Uterus (tissue), 2 donors: ENCODE measurements around the gene RAB43.

Experiments
- POLR2A ChIP-seq, 2 donors: fragments of 450-650 bp; IDR thresholded peaks; one replicate each; pipeline ENCODE4 v1.6.1; 2016; ENCODE audit warnings: antibody characterized with exemption in 2 of 2, mild to moderate bottlenecking in 1 of 2, moderate library complexity in 1 of 2
- TF ChIP-seq, protein P1 (sequence below), 4 experiments: fragments of 200-600 bp in 2 of 4; fragments of 450-650 bp in 2 of 4; sonication (generic) in 2 of 4; IDR thresholded peaks; one replicate each; pipeline ENCODE4 v1.5.1; 2016 to 2019; ENCODE audit warnings: antibody characterized with exemption in 4 of 4, mild to moderate bottlenecking in 2 of 4, moderate library complexity in 1 of 4

DNA sequence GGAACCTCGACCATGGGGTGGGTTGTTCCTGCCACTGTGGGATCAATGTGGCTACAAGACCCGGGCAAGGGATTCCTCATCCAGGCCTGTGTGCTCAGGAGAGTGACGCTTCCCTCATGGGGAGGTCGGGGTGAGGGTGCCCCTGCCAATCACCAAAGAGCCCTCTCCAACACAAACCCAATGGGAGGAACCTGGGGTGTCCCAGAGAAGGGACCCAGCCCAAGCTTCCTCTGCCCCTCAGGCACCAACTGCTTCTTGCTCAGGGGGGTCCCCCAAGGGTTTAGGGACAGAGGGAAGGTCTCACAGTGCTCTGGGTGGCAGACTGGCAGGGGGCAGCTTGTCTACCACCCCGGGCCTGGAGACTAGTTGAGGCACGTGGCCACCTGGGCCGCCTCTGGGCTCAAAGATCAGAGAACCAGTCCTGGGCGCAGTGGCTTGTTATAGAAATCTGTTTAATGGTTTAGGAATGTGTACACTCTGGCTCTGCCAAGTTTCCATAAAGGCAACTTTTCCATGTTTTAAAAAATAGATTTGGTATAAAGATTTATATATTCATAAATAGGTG is 34.4 kb downstream of the RAB43 start:
- TF ChIP-seq, protein P1, sequence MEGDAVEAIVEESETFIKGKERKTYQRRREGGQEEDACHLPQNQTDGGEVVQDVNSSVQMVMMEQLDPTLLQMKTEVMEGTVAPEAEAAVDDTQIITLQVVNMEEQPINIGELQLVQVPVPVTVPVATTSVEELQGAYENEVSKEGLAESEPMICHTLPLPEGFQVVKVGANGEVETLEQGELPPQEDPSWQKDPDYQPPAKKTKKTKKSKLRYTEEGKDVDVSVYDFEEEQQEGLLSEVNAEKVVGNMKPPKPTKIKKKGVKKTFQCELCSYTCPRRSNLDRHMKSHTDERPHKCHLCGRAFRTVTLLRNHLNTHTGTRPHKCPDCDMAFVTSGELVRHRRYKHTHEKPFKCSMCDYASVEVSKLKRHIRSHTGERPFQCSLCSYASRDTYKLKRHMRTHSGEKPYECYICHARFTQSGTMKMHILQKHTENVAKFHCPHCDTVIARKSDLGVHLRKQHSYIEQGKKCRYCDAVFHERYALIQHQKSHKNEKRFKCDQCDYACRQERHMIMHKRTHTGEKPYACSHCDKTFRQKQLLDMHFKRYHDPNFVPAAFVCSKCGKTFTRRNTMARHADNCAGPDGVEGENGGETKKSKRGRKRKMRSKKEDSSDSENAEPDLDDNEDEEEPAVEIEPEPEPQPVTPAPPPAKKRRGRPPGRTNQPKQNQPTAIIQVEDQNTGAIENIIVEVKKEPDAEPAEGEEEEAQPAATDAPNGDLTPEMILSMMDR (IDR thresholded peaks at IDR 0.05) = peak in 1 of 4 experiments; percentile 3
- TF ChIP-seq POLR2A (IDR thresholded peaks at IDR 0.05) = no peak
